Stomach (tissue), 9 donors: ENCODE measurements around the gene UST. TPM values are rescaled to one million over a fixed set of nuclear protein-coding genes. Genes with fewer than 3 reads are reported as not detected.

Experiments
- DNase-seq, 2 donors: peaks; one replicate each; pipeline versions ENCODE4 v3.0.0 to v3.0.0-alpha.2; 2013 to 2019
- H3K27ac ChIP-seq, 5 donors: fragments of 200-600 bp in 4 of 5; sonication (generic) in 4 of 5; one replicate each; pipeline ENCODE4 v1.5.1; 2013 to 2019; ENCODE audit warnings: mild to moderate bottlenecking in 1 of 5, moderate library complexity in 1 of 5
- H3K27me3 ChIP-seq, 3 donors: fragments of 200-600 bp; sonication (generic); one replicate each; pipeline ENCODE4 v1.5.1; 2017 to 2019; ENCODE audit warnings: mixed run types in 1 of 3
- H3K36me3 ChIP-seq, 4 donors: fragments of 200-600 bp; sonication (generic); 1 replicate in 3 of 4; 2 replicates in 1 of 4; pipeline ENCODE4 v1.5.1; 2016 to 2019
- H3K4me1 ChIP-seq, 4 donors: fragments of 200-600 bp; sonication (generic); one replicate each; pipeline ENCODE4 v1.5.1; 2016 to 2019
- H3K4me3 ChIP-seq, 4 donors: fragments of 200-600 bp; sonication (generic) in 3 of 4; one replicate each; pipeline ENCODE4 v1.5.1; 2016 to 2019; ENCODE audit warnings: mild to moderate bottlenecking in 1 of 4
- H3K9me3 ChIP-seq, 4 donors: fragments of 200-600 bp; sonication (generic); one replicate each; pipeline ENCODE4 v1.5.1; 2016 to 2019
- EP300 ChIP-seq: sonication (generic); formaldehyde crosslinking; IDR thresholded peaks from one replicate; pipeline ENCODE4 v1.6.1; 2017; ENCODE audit warnings: antibody characterized with exemption
- POLR2A ChIP-seq, 4 donors: fragments of 450-650 bp; IDR thresholded peaks; one replicate each; pipeline ENCODE4 v1.6.1; 2016; ENCODE audit warnings: antibody characterized with exemption in 4 of 4, control low read depth in 2 of 4, mild to moderate bottlenecking in 1 of 4, moderate library complexity in 1 of 4
- POLR2AphosphoS5 ChIP-seq, 3 donors: sonication (generic); formaldehyde crosslinking; IDR thresholded peaks; one replicate each; pipeline ENCODE4 v1.6.1; 2016; ENCODE audit warnings: antibody characterized with exemption in 3 of 3
- WGBS, 5 donors: extraction: QIAGEN DNeasy Blood & Tissue Kit in 3 of 5; methylation state at CpG; one replicate each; pipeline versions ENCODE4 v1.1.5 to v1.1.7; 2013 to 2018; 5-methylcytosine and 5-hydroxymethylcytosine counted together
- intact Hi-C: fragments of 100-400 bp; cut with DNase I; formaldehyde crosslinking; loops from one replicate; pipeline ENCODE4 v1.15.1; 2023; ENCODE audit warnings: low total_unique reads
- polyA plus RNA-seq, 3 donors: library from polyadenylated mRNA; stranded (reverse); fragments of 200-250 nt; gene quantifications; one replicate each; pipeline ENCODE4 v1.2.3, GENCODE V29; 2013
- total RNA-seq, 5 donors: library from RNA; depleted of rRNA; stranded (reverse); fragments of >200 nt; gene quantifications; one replicate each; pipeline versions ENCODE4 v1.1.0 to v1.2.3, GENCODE V29; 2014 to 2016
- TF ChIP-seq, protein P1 (sequence below), 7 experiments: fragments of 450-650 bp in 4 of 7; fragments of 200-600 bp in 3 of 7; sonication (generic) in 3 of 7; IDR thresholded peaks; one replicate each; pipeline ENCODE4 v1.5.1; 2016 to 2019; ENCODE audit warnings: antibody characterized with exemption in 7 of 7, control low read depth in 2 of 7, mild to moderate bottlenecking in 1 of 7
- donor health status: healthy with polysubstance abuse.
- donor health status: Bipolar disorder and iron deficiency.
- donor health status: healthy.

The UST gene
- total and polyA plus RNA-seq, 8 donors, result 2.2 to 45.8 (median 8.9) TPM

DNA sequence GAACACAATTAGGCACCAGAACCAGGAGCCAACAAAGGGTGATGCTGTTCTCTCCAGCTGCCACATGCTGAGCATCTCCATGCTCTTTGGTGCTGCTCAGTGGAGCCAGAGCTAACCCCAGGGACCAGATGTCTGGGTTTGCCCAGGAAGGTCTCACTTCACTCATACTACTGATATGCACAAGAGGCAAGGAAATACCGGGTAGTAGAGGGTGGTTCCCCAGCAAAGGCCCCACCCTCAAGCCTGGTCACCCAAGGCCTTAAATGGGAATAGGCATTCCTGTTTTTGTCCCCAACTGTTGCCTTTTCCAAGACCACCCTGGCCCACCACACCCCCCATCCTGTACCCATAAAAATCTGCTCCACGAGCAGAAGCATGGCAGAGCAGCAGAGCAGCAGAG, 366.1 kb downstream of the UST start:
- TF ChIP-seq EP300 (no peak), POLR2A (IDR thresholded peaks at IDR 0.05) (no peak), POLR2AphosphoS5 (IDR thresholded peaks at IDR 0.05) (no peak)
- TF ChIP-seq, protein P1, sequence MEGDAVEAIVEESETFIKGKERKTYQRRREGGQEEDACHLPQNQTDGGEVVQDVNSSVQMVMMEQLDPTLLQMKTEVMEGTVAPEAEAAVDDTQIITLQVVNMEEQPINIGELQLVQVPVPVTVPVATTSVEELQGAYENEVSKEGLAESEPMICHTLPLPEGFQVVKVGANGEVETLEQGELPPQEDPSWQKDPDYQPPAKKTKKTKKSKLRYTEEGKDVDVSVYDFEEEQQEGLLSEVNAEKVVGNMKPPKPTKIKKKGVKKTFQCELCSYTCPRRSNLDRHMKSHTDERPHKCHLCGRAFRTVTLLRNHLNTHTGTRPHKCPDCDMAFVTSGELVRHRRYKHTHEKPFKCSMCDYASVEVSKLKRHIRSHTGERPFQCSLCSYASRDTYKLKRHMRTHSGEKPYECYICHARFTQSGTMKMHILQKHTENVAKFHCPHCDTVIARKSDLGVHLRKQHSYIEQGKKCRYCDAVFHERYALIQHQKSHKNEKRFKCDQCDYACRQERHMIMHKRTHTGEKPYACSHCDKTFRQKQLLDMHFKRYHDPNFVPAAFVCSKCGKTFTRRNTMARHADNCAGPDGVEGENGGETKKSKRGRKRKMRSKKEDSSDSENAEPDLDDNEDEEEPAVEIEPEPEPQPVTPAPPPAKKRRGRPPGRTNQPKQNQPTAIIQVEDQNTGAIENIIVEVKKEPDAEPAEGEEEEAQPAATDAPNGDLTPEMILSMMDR (IDR thresholded peaks at IDR 0.05), result no peak
- intact Hi-C loops, result no loop called here
- Histone ChIP-seq H3K27ac (no peak overlapping the region), H3K4me1 (no peaks in the 10 kb centered on the region), H3K4me3 (no peak overlapping the region), H3K9me3 (no peaks in the 10 kb centered on the region), H3K36me3 (no peaks in the 10 kb centered on the region), H3K27me3 (no peaks in the 10 kb centered on the region)
- DNase-seq, result no peak
- 71 to 87% (median 85%) methylated on average over 2 of the region's 2 CpGs for WGBS, 5 donors

- no peak overlapping the region for H3K4me3 ChIP-seq
- DNase-seq, result no peak
- intact Hi-C loops, result no loop called here
- H3K27ac ChIP-seq, result no peak overlapping the region
- 72 to 90% (median 84%) methylated on average over 4 of the region's 4 CpGs for WGBS, 5 donors
- H3K27me3 ChIP-seq, result no peaks in the 10 kb centered on the region
- TF ChIP-seq EP300 (no peak), POLR2AphosphoS5 (IDR thresholded peaks at IDR 0.05) (no peak), POLR2A (IDR thresholded peaks at IDR 0.05) (no peak)
- TF ChIP-seq, protein P1 (IDR thresholded peaks at IDR 0.05), result no peak
- H3K4me1 ChIP-seq, result no peaks in the 10 kb centered on the region
- no peaks in the 10 kb centered on the region for H3K9me3 ChIP-seq
- H3K36me3 ChIP-seq, result no peaks in the 10 kb centered on the region
These were observed 367.3 kb downstream of the UST start for GRCh38 chr6:149114167-149114566.

- no peak for DNase-seq
- no peaks in the 10 kb centered on the region for H3K9me3 ChIP-seq
- no peaks in the 10 kb centered on the region for H3K4me1 ChIP-seq
- 81 to 85% (median 83%) methylated on average over 3 of the region's 3 CpGs for whole genome bisulfite sequencing, 5 donors
- no peak overlapping the region for H3K4me3 ChIP-seq
- no peak overlapping the region for H3K27ac ChIP-seq
- no peaks in the 10 kb centered on the region for H3K36me3 ChIP-seq
- intact Hi-C loops, result no loop called here
- H3K27me3 ChIP-seq, result no peaks in the 10 kb centered on the region
- TF ChIP-seq POLR2A (IDR thresholded peaks at IDR 0.05) (no peak), POLR2AphosphoS5 (IDR thresholded peaks at IDR 0.05) (no peak), EP300 (no peak)
- TF ChIP-seq, protein P1 (IDR thresholded peaks at IDR 0.05), result no peak
These were observed 372.2 kb downstream of the UST start for GRCh38 chr6:149118737-149119653.

DNA sequence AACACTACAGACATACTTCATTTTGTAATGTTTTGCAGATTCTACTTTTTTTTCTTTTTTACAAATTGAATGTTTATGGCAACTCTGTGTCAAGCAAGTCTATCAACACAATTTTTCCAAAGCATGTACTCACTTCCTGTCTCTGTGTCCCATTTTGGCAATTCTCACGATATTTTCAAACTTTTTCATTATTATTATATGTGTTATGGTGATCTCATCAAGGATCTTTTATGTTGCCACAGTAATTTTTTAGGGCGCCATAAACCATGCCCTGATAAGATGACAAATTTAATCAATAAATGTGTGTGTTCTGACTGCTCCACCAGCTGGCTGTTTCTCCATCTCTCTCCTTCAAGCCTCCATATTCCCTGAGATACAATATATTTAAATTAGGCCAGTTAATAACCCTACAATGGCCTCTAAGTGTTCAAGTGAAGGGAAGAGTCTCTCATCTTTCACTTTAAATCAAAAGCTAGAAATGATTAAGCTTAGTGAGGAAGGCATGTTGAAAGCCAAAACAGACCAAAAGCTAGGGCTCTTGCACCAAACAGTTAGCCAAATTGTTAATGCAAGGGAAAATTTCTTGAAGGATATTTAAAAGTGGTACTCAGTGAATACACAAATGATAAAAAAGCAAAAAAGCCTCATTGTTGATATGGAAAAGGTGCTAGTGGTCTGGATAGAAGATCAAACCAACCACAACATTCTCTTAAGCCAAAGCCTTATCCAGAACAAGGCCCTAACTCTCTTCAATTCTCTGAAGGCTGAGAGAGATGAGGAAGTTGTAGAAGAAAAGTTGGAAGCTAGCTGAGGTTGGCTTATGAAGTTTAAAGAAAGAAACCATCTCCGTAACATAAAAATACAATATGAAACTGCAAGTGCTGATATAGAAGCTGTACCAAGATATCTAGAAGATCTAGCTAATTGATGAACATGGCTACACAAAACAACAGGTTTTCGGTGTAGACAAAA, 376.3 kb downstream of the UST start:
- no peaks in the 10 kb centered on the region for H3K27me3 ChIP-seq
- peaks cover 0 to 10% (median 0%) of the 10 kb centered on the region in 4 donors for H3K4me1 ChIP-seq
- no peaks in the 10 kb centered on the region for H3K36me3 ChIP-seq
- DNase-seq, result no peak
- intact Hi-C loops, result no loop called here
- H3K9me3 ChIP-seq, result no peaks in the 10 kb centered on the region
- no peak for TF ChIP-seq EP300
- TF ChIP-seq, protein P1 (IDR thresholded peaks at IDR 0.05), result no peak
- no peak for TF ChIP-seq POLR2AphosphoS5 (IDR thresholded peaks at IDR 0.05)
- TF ChIP-seq POLR2A (IDR thresholded peaks at IDR 0.05), result no peak
- H3K27ac ChIP-seq, result no peak overlapping the region
- no peak overlapping the region for H3K4me3 ChIP-seq
- WGBS, 5 donors, result 63 to 78% (median 65%) methylated on average over 4 of the region's 4 CpGs
